K562 (cell line): Measurements from ENCODE around the gene GSTT2B. TPM values are rescaled to one million over a fixed set of nuclear protein-coding genes. Genes with fewer than 3 reads are reported as not detected.

Source experiments
- ATAC-seq: fragments of 200-7000 bp; cut with Tn5 transposase; 3 replicates; pipeline ENCODE4 v1.9.1; 2020; ENCODE audit warnings: moderate library complexity
- BruUV-seq: library from RNA; stranded (reverse); fragments of 400-500 nt; replicated peaks from 2 replicates; lab custom pipeline; 2021; lab: Mats Ljungman, UMichigan
- CTCF ChIA-PET: fragments of 300-600 bp; formaldehyde crosslinking; extraction: SDS; loops from one replicate; lab custom pipeline; 2021; ENCODE audit warnings: low intra/inter-chr PET ratio; lab: Yijun Ruan, JAX
- POLR2A ChIA-PET: fragments of 300-600, 350-650 bp; sonication (Branson Sonifier 250); formaldehyde crosslinking; extraction: SDS; loops from one replicate; lab custom pipeline; 2021; ENCODE audit warnings: antibody characterized with exemption, inconsistent platforms; lab: Yijun Ruan, JAX
- DNase-seq, 4 experiments: peaks; one replicate each; pipeline versions ENCODE4 v3.0.0 to v3.0.0-alpha.2; 2011 to 2018; ENCODE audit warnings: low spot score in 3 of 4, mixed read lengths in 3 of 4; ENCODE audit errors: extremely low read depth in 1 of 4
- FAIRE-seq: peaks from 2 replicates; lab custom pipeline; 2011; peaks lifted over from hg19 to GRCh38; lab: Jason Lieb, UNC
- H2AFZ ChIP-seq: 2 replicates; pipeline ENCODE4 v1.6.0; 2011; ENCODE audit warnings: low read depth, low read length, control low read depth, inconsistent platforms
- H3K27ac ChIP-seq: fragments of 200-600 bp; 3 replicates; pipeline ENCODE4 v1.8.0; 2011; ENCODE audit warnings: low read depth, mild to moderate bottlenecking, control low read depth, inconsistent platforms, low read length, moderate library complexity, mixed read lengths; ENCODE audit errors: extremely low read depth
- H3K27me3 ChIP-seq, 2 experiments: fragments of 300-600 bp in 1 of 2; 2 replicates in 1 of 2; 3 replicates in 1 of 2; pipeline versions ENCODE4 v1.6.0 to v1.8.0; 2011; ENCODE audit warnings: inconsistent platforms in 2 of 2, low read length in 2 of 2, mild to moderate bottlenecking in 1 of 2, mixed read lengths in 1 of 2, moderate library complexity in 1 of 2; ENCODE audit not compliant: control insufficient read depth in 2 of 2, insufficient read depth in 2 of 2
- H3K36me3 ChIP-seq: fragments of 300-600 bp; 3 replicates; pipeline ENCODE4 v1.8.0; 2011; ENCODE audit warnings: mild to moderate bottlenecking, low read length, inconsistent platforms; ENCODE audit not compliant: control insufficient read depth, insufficient read depth
- H3K4me1 ChIP-seq, 2 experiments: fragments of 200-600 bp in 1 of 2; replicated peaks in 1 of 2; 2 replicates in 1 of 2; 3 replicates in 1 of 2; pipeline versions ENCODE4 v1.5.1 to v1.8.0; 2011; ENCODE audit warnings: inconsistent platforms in 2 of 2, low read length in 2 of 2, mild to moderate bottlenecking in 1 of 2, mixed read lengths in 1 of 2, moderate library complexity in 1 of 2; ENCODE audit not compliant: control insufficient read depth in 2 of 2, insufficient read depth in 2 of 2
- H3K4me2 ChIP-seq: 2 replicates; pipeline ENCODE4 v1.6.1; 2011; ENCODE audit warnings: low read length, control low read depth, inconsistent platforms, mixed read lengths; ENCODE audit not compliant: insufficient read depth
- H3K4me3 ChIP-seq: fragments of 200-600 bp; sonication (generic), shearing (Covaris generic); 2 replicates; pipeline ENCODE4 v1.5.1; 2016; ENCODE audit warnings: control low read depth, inconsistent platforms
- H3K79me2 ChIP-seq: fragments of 200-600 bp; 3 replicates; pipeline ENCODE4 v1.8.0; 2011; ENCODE audit warnings: low read length, inconsistent platforms; ENCODE audit not compliant: control insufficient read depth, insufficient read depth
- H3K9ac ChIP-seq, 2 experiments: 2 replicates each; pipeline versions ENCODE4 v1.6.0 to v1.6.1; 2011; ENCODE audit warnings: low read depth in 2 of 2, low read length in 2 of 2, control low read depth in 1 of 2, inconsistent platforms in 1 of 2, mild to moderate bottlenecking in 1 of 2, mixed read lengths in 1 of 2; ENCODE audit not compliant: insufficient read depth in 1 of 2
- H3K9me1 ChIP-seq: one replicate; pipeline ENCODE4 v1.6.0; 2011; ENCODE audit warnings: inconsistent platforms, mild to moderate bottlenecking, low read length, moderate library complexity; ENCODE audit not compliant: control insufficient read depth, insufficient read depth
- H3K9me3 ChIP-seq: replicated peaks from 2 replicates; pipeline ENCODE4 v1.5.1; 2011; ENCODE audit warnings: low read depth, low read length, inconsistent platforms; ENCODE audit not compliant: control insufficient read depth, insufficient read depth
- H4K20me1 ChIP-seq: replicated peaks from 2 replicates; pipeline ENCODE4 v1.6.1; 2011; ENCODE audit warnings: low read length, inconsistent platforms, mixed read lengths; ENCODE audit not compliant: control insufficient read depth, insufficient read depth
- BRF1 ChIP-seq: IDR thresholded peaks from 3 replicates; pipeline ENCODE4 v1.6.1; 2011; ENCODE audit warnings: borderline replicate concordance, mild to moderate bottlenecking; ENCODE audit not compliant: insufficient read length; ENCODE audit errors: extremely low read depth
- CBX2 ChIP-seq: fragments of 200-600 bp; sonication (generic); IDR thresholded peaks from one replicate; pipeline ENCODE4 v1.6.1; 2012; ENCODE audit warnings: mild to moderate bottlenecking, low read length, inconsistent platforms; ENCODE audit not compliant: insufficient read depth, poor library complexity, severe bottlenecking
- CUX1 ChIP-seq: fragments of 200-800 bp; sonication (Bioruptor generic); IDR thresholded peaks from 2 replicates; pipeline ENCODE4 v1.6.1; 2016; ENCODE audit warnings: missing genetic modification characterization, missing compliant biosample characterization
- SPI1 ChIP-seq: IDR thresholded peaks from 2 replicates; pipeline ENCODE4 v1.6.1; 2011; ENCODE audit warnings: low read depth, low read length, control low read depth, borderline replicate concordance
- WHSC1 ChIP-seq: IDR thresholded peaks from one replicate; pipeline ENCODE4 v1.6.1; 2012; ENCODE audit warnings: low read length, control low read depth, inconsistent platforms
- ZBTB17 ChIP-seq: fragments of 450-650 bp; formaldehyde crosslinking; IDR thresholded peaks from 2 replicates; pipeline ENCODE4 v1.4.0; 2020; ENCODE audit warnings: mild to moderate bottlenecking
- WGBS: fragments of 100-300 bp; shearing (Covaris generic); methylation state at CpG from one replicate; pipeline ENCODE4 v1.1.6; 2016; ENCODE audit warnings: low coverage, mixed read lengths; ENCODE audit not compliant: insufficient coverage; ENCODE audit errors: missing lambda C conversion rate; 5-methylcytosine and 5-hydroxymethylcytosine counted together
- in situ Hi-C: fragments of 300-500 bp; cut with MboI; formaldehyde crosslinking; loops from 4 replicates; pipeline ENCODE4 v1.15.0; 2018; ENCODE audit warnings: inconsistent platforms, mixed read lengths
- intact Hi-C: fragments of 100-400 bp; cut with micrococcal nuclease; formaldehyde crosslinking; loops from 2 replicates; pipeline ENCODE4 v1.14.2; 2022
- polyA plus RNA-seq, 8 experiments: library from polyadenylated mRNA; depleted of rRNA in 4 of 8; stranded (reverse) in 5 of 8; unstranded in 3 of 8; fragments of >200 nt; fragmentation: Nextera tagmentation in 2 of 8; fragmentation: Illumina TruSeq in 1 of 8; extraction: Ambion mirVana in 2 of 8; extraction: Trizol in 1 of 8; gene quantifications; 2 replicates each; pipeline versions ENCODE4 v1.2.1 to v1.2.3, GENCODE V29; 2011 to 2014; ENCODE audit warnings: inconsistent platforms in 1 of 8, missing spikeins in 1 of 8
- total RNA-seq, 7 experiments: library from RNA; depleted of rRNA in 6 of 7; stranded (reverse); fragments of >200 nt in 6 of 7; fragmentation: Illumina TruSeq in 2 of 7; extraction: Trizol in 2 of 7; gene quantifications; 2 replicates each; pipeline versions ENCODE4 v1.2.1 to v1.2.3, GENCODE V29; 2011 to 2021; ENCODE audit warnings: low replicate concordance in 1 of 7
- TF ChIP-seq, protein P1 (sequence below): fragments of 250-450 bp; sonication (Bioruptor Pico); IDR thresholded peaks from 2 replicates; pipeline ENCODE4 v1.9.0; 2021; ENCODE audit warnings: mild to moderate bottlenecking

GSTT2B gene
- total and polyA plus RNA-seq, 9 of the 15 experiments (the other 6 are each of a cell fraction or from before 2014, with no cell fraction given) = not detected

- no peak for TF ChIP-seq BRF1
- peak; percentile 46; the same call in 1 of the 2 replicates for TF ChIP-seq SPI1
- no peak for TF ChIP-seq CBX2
- in situ Hi-C loops (loop anchor here (5.0 kb wide), 1 partner anchor 70 kb away; no protein-coding TSS in a partner anchor), intact Hi-C loops (no loop called here)
- 34% methylated on average over 8 of the region's 8 CpGs for WGBS
- H3K27me3 ChIP-seq = no peaks in the 10 kb centered on the region
- H3K4me3 ChIP-seq = no peak overlapping the region
- POLR2A ChIA-PET = interaction anchor here (1.1 kb wide), 1 partner anchor 9 kb away, joined by 3 read pairs; no protein-coding TSS in a partner anchor
- H3K9me1 ChIP-seq = no peaks in the 10 kb centered on the region
- FAIRE-seq (no peak), DNase-seq (no peak), ATAC-seq (no peak)
- peaks cover 18 to 21% of the 10 kb centered on the region in 2 experiments; a peak in 4 of 5 replicates for H3K4me1 ChIP-seq
- no peak overlapping the region for H3K27ac ChIP-seq
- H2AFZ ChIP-seq = no peak overlapping the region
- no peaks in the 10 kb centered on the region for H3K36me3 ChIP-seq
- H4K20me1 ChIP-seq = no peaks in the 10 kb centered on the region
- peaks cover 3% of the 10 kb centered on the region; the same call in 1 of the 2 replicates for H3K9me3 ChIP-seq
- H3K9ac ChIP-seq = no peak overlapping the region
- CTCF ChIA-PET = no interaction called here
- H3K79me2 ChIP-seq = peaks cover 13% of the 10 kb centered on the region
- no peak overlapping the region for H3K4me2 ChIP-seq
- BruUV-seq = no TSS peak
Observed at GRCh38 chr22:24007253-24008021, 46.4 kb upstream of the GSTT2B start.

DNA sequence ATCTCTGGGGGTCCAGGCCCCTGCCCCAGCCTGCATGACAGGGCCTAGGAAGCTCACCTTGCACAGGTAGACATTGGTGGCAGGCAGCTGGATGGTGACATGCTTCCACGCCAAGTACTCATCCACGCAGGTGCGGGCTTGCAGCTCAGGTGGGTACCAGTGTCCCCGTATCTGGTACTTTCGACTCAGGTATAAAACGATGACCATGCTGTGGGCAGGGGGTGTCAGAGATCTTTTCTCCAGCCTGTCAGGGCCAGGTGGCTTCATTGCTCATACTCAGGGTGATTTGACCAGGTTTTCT lies 45.9 kb upstream of the GSTT2B start:
- no peak for DNase-seq
- Histone ChIP-seq H2AFZ (no peak overlapping the region), H4K20me1 (no peaks in the 10 kb centered on the region), H3K9me1 (no peaks in the 10 kb centered on the region), H3K27me3 (no peaks in the 10 kb centered on the region), H3K4me1 (peaks cover 18 to 21% of the 10 kb centered on the region in 2 experiments; a peak in 4 of 5 replicates), H3K27ac (no peak overlapping the region), H3K4me2 (no peak overlapping the region), H3K9ac (no peak overlapping the region), H3K9me3 (peaks cover 3% of the 10 kb centered on the region; the same call in 1 of the 2 replicates), H3K4me3 (no peak overlapping the region), H3K36me3 (no peaks in the 10 kb centered on the region), H3K79me2 (peaks cover 7% of the 10 kb centered on the region)
- no TSS peak for BruUV-seq
- TF ChIP-seq ZBTB17 (CRISPR knock-in tag) (0 out of 2 replicates have a peak, but pooled peaks have one; percentile 7), WHSC1 (no peak), CUX1 (CRISPR knock-in tag) (no peak)
- TF ChIP-seq, protein P1, sequence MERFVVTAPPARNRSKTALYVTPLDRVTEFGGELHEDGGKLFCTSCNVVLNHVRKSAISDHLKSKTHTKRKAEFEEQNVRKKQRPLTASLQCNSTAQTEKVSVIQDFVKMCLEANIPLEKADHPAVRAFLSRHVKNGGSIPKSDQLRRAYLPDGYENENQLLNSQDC (CRISPR knock-in tag) = no peak
- no peak for ATAC-seq
- WGBS = 50% methylated on average over 6 of the region's 6 CpGs
- intact Hi-C loops (no loop called here), in situ Hi-C loops (loop anchor here (5.0 kb wide), 1 partner anchor 70 kb away; no protein-coding TSS in a partner anchor)
- ChIA-PET POLR2A (interaction anchor here (1.1 kb wide), 1 partner anchor 10 kb away, joined by 3 read pairs; no protein-coding TSS in a partner anchor), CTCF (no interaction called here)
- FAIRE-seq = no peak
